Thoracic aorta (tissue), 2 donors: ENCODE data around the gene CRADD. TPM values are rescaled to one million over a fixed set of nuclear protein-coding genes. Genes with fewer than 3 reads are reported as not detected.

ENCODE experiments used
- ATAC-seq: fragments of 150-250 bp; one replicate; pipeline ENCODE4 v1.8.0; 2017; ENCODE audit warnings: low read depth; ENCODE audit not compliant: insufficient number of reproducible peaks, low FRiP score
- DNase-seq: peaks from one replicate; pipeline ENCODE4 v3.0.0-alpha.2; 2020; ENCODE audit warnings: low spot score
- H3K27ac ChIP-seq, 2 donors: fragments of 200-600 bp; sonication (generic); 1 replicate in 1 of 2; 2 replicates in 1 of 2; pipeline ENCODE4 v1.5.1; 2016; ENCODE audit warnings: mild to moderate bottlenecking in 2 of 2, moderate library complexity in 2 of 2
- H3K27me3 ChIP-seq: fragments of 200-600 bp; sonication (generic); replicated peaks from 2 replicates; pipeline ENCODE4 v1.6.0; 2016; ENCODE audit warnings: mild to moderate bottlenecking; ENCODE audit not compliant: insufficient read depth
- H3K36me3 ChIP-seq: fragments of 200-600 bp; sonication (generic); one replicate; pipeline ENCODE4 v1.5.1; 2016
- H3K4me1 ChIP-seq, 2 donors: fragments of 200-600 bp; sonication (generic); 1 replicate in 1 of 2; 2 replicates in 1 of 2; pipeline versions ENCODE4 v1.5.1 to v1.6.0; 2016; ENCODE audit warnings: low read depth in 2 of 2, mild to moderate bottlenecking in 1 of 2; ENCODE audit not compliant: control insufficient read depth in 1 of 2
- H3K4me3 ChIP-seq: fragments of 200-600 bp; sonication (generic); 2 replicates; pipeline ENCODE4 v1.5.1; 2016; ENCODE audit warnings: mild to moderate bottlenecking
- H3K9me3 ChIP-seq: fragments of 200-600 bp; sonication (generic); 2 replicates; pipeline ENCODE4 v1.5.1; 2016
- CTCF ChIP-seq: fragments of 200-600 bp; sonication (generic); IDR thresholded peaks from one replicate; pipeline ENCODE4 v1.5.1; 2019; ENCODE audit warnings: antibody characterized with exemption
- total RNA-seq, 2 donors: library from RNA; depleted of rRNA; stranded (reverse); fragments of >200 nt; gene quantifications; one replicate each; pipeline versions ENCODE4 v1.1.0 to v1.2.3, GENCODE V29; 2016

The CRADD gene
- total RNA-seq, 2 donors from 2014 or later, result 33.0 to 57.9 TPM

GRCh38 chr12:93915411-93915810 lies 238.2 kb downstream of the CRADD start:
- H3K36me3 ChIP-seq, result no peaks in the 10 kb centered on the region
- peak overlapping the region in 1 of 2 donors; percentile 65 for H3K27ac ChIP-seq
- no peak for DNase-seq
- no peaks in the 10 kb centered on the region for H3K9me3 ChIP-seq
- no peak for TF ChIP-seq CTCF
- H3K4me3 ChIP-seq, result no peak overlapping the region
- no peaks in the 10 kb centered on the region for H3K27me3 ChIP-seq
- ATAC-seq, result no peak
- peaks cover 25 to 58% of the 10 kb centered on the region in 2 donors for H3K4me1 ChIP-seq

GRCh38 chr12:93916402-93916801 lies 239.2 kb downstream of the CRADD start:
- no peak for TF ChIP-seq CTCF
- no peak overlapping the region for H3K4me3 ChIP-seq

GRCh38 chr12:93918262-93918661 lies 241.1 kb downstream of the CRADD start:
- H3K27me3 ChIP-seq, result no peaks in the 10 kb centered on the region
- H3K4me1 ChIP-seq, result peaks cover 23 to 49% of the 10 kb centered on the region in 2 donors
- H3K27ac ChIP-seq, result peak overlapping the region; percentile 84 to 95
- no peaks in the 10 kb centered on the region for H3K36me3 ChIP-seq
- DNase-seq (no peak), ATAC-seq (peak; percentile 95)
- TF ChIP-seq CTCF, result no peak
- peak overlapping the region; percentile 13 for H3K4me3 ChIP-seq
- H3K9me3 ChIP-seq, result no peaks in the 10 kb centered on the region

More at GRCh38 chr12:93916402-93916801, 239.2 kb downstream of the CRADD start:
- ATAC-seq, result no peak
- DNase-seq, result no peak
- Histone ChIP-seq H3K9me3 (no peaks in the 10 kb centered on the region), H3K27me3 (no peaks in the 10 kb centered on the region), H3K4me1 (peaks cover 25 to 58% of the 10 kb centered on the region in 2 donors), H3K27ac (peak overlapping the region in 1 of 2 donors; percentile 95), H3K36me3 (no peaks in the 10 kb centered on the region)

GRCh38 chr12:93918900-93919299 lies 241.7 kb downstream of the CRADD start:
- no peak for TF ChIP-seq CTCF
- no peak for DNase-seq
- Histone ChIP-seq H3K27me3 (no peaks in the 10 kb centered on the region), H3K4me1 (peaks cover 19 to 43% of the 10 kb centered on the region in 2 donors), H3K27ac (peak overlapping the region; percentile 84 to 95), H3K36me3 (no peaks in the 10 kb centered on the region), H3K4me3 (no peak overlapping the region), H3K9me3 (no peaks in the 10 kb centered on the region)
- no peak for ATAC-seq

- peaks cover 16 to 23% of the 10 kb centered on the region in 2 donors for H3K4me1 ChIP-seq
- H3K27ac ChIP-seq, result no peak overlapping the region
- no peaks in the 10 kb centered on the region for H3K27me3 ChIP-seq
- H3K4me3 ChIP-seq, result no peak overlapping the region
- DNase-seq (no peak), ATAC-seq (no peak)
- H3K36me3 ChIP-seq, result no peaks in the 10 kb centered on the region
- no peak for TF ChIP-seq CTCF
- H3K9me3 ChIP-seq, result no peaks in the 10 kb centered on the region
Observed at GRCh38 chr12:93921521-93921920, 244.3 kb downstream of the CRADD start.
